ENCODE measurements around the gene BRPF3.

Gene BRPF3

DNA sequence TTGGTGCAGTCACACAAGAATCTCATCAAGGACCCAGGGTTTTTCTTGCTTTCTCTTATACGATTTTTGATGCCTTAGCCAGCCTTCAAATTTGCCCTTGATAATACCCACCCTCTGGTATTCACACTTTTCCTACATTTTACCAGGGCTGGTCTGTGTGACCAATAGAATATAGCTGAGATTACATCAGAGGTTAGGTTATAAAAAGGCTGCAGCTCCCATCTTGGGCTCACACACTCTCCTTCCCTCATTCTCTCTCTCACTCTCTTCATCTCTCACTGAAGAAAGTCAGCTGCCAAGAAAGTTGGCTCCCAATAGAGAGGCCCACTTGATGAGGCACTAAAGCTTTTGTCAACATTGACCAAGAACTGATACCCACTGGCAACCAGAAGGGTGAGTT, 69.2 kb downstream of the BRPF3 start:
- Histone ChIP-seq H3K4me1 (ENCODE audit: low read depth, poor library complexity, severe bottlenecking) (no peaks in the 10 kb centered on the region), H3K9ac (no peak overlapping the region), H2AFZ (ENCODE audit: low read depth) (no peak overlapping the region), H3K4me3 (IDR thresholded peaks at IDR 0.05; ENCODE audit: insufficient read depth, low read depth, low read length) (no peak overlapping the region), H3K79me2 (ENCODE audit: insufficient read depth, low read depth) (no peaks in the 10 kb centered on the region), H4K20me1 (ENCODE audit: insufficient read depth) (no peaks in the 10 kb centered on the region), H3K27ac (no peak overlapping the region), H3K4me2 (no peak overlapping the region), H3K36me3 (ENCODE audit: insufficient read depth) (no peaks in the 10 kb centered on the region), H3K27me3 (ENCODE audit: insufficient read depth, low read depth) (no peaks in the 10 kb centered on the region)
- TF ChIP-seq, protein P1, sequence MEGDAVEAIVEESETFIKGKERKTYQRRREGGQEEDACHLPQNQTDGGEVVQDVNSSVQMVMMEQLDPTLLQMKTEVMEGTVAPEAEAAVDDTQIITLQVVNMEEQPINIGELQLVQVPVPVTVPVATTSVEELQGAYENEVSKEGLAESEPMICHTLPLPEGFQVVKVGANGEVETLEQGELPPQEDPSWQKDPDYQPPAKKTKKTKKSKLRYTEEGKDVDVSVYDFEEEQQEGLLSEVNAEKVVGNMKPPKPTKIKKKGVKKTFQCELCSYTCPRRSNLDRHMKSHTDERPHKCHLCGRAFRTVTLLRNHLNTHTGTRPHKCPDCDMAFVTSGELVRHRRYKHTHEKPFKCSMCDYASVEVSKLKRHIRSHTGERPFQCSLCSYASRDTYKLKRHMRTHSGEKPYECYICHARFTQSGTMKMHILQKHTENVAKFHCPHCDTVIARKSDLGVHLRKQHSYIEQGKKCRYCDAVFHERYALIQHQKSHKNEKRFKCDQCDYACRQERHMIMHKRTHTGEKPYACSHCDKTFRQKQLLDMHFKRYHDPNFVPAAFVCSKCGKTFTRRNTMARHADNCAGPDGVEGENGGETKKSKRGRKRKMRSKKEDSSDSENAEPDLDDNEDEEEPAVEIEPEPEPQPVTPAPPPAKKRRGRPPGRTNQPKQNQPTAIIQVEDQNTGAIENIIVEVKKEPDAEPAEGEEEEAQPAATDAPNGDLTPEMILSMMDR (conservative IDR thresholded peaks at IDR 0.05; ENCODE audit: low read depth, low read length): no peak

DNA sequence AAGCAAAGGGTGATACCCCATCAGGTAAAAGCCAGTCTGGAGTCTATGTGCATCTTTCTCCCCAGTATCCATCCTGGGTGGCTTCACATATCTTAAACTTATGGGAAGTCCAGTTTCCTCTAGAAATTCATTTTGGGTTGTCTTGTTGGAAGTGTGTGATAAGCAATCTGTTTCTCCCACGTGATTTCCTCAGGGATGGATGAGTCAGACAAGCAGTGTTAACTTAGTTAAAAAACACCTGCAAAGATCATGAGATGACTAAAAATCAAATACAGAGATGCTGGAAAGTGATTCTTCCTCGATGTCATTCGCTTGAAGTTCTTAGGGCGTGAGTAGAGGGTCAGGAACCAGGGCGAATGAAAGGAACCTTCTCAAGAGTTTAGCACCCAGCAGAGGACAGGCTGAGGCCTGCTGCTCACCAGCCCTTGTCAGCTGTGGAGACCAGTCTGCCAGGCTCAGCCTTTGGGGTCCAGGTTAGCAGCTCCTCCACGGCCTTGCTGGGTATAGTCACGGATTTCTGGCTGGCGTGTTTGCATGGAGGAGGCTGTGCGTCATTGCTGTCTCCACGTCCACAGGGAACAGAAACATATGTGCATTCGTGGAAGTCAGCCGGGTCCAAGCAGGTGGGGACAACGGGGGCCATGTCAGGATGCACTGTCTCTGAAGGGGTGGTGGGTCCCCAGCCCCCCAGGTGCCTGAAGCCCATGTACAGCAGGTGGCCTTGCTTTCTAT, 70.5 kb downstream of the BRPF3 start:
- Histone ChIP-seq H2AFZ (ENCODE audit: low read depth) (no peak overlapping the region), H3K4me1 (ENCODE audit: low read depth, poor library complexity, severe bottlenecking) (no peaks in the 10 kb centered on the region), H3K9ac (no peak overlapping the region), H3K36me3 (ENCODE audit: insufficient read depth) (no peaks in the 10 kb centered on the region), H4K20me1 (ENCODE audit: insufficient read depth) (no peaks in the 10 kb centered on the region), H3K27me3 (ENCODE audit: insufficient read depth, low read depth) (no peaks in the 10 kb centered on the region), H3K27ac (no peak overlapping the region), H3K79me2 (ENCODE audit: insufficient read depth, low read depth) (no peaks in the 10 kb centered on the region), H3K4me2 (no peak overlapping the region), H3K4me3 (IDR thresholded peaks at IDR 0.05; ENCODE audit: insufficient read depth, low read depth, low read length) (no peak overlapping the region)
- TF ChIP-seq, protein P1 (conservative IDR thresholded peaks at IDR 0.05; ENCODE audit: low read depth, low read length): no peak

DNA sequence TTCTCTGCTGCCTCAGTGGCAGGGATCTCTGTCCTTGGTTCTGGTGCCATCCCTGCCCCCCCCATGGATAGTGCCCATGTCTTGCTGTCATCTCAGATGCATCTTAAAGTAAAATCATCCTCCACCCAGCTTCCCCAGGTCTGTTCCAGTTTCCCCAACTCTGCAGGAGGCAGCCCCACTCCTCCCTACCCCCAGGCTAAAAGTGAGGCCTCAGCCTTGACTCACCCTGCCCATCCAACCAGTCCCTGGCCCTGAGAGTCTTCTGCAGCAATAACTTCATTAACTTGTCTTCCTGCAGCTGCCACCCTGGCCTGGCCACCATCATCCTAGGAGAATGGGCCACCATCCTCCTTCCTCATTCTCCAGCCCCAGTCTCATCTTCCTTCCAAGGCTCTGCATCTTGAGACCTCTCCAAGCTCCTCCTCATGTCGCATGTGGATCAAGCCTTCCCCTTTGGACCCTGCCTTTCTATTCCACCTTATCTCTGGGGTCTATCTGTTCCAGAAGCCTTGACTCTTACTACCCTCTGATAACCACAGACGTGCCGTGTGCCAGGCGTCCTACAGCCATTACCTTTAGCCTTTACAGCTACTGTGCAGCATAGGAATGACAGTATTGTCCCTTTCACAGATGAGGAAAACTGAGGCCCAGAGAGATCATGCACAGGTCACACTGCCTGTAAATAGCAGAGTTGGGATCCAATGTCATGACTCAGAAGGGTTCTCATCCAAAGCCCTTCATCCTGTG, 71.4 kb downstream of the BRPF3 start:
- H3K36me3 ChIP-seq (ENCODE audit: insufficient read depth): no peaks in the 10 kb centered on the region
- H2AFZ ChIP-seq (ENCODE audit: low read depth): no peak overlapping the region
- H3K4me3 ChIP-seq (IDR thresholded peaks at IDR 0.05; ENCODE audit: insufficient read depth, low read depth, low read length): no peak overlapping the region
- H3K4me1 ChIP-seq (ENCODE audit: low read depth, poor library complexity, severe bottlenecking): no peaks in the 10 kb centered on the region
- no peaks in the 10 kb centered on the region for H3K79me2 ChIP-seq (ENCODE audit: insufficient read depth, low read depth)
- TF ChIP-seq, protein P1 (conservative IDR thresholded peaks at IDR 0.05; ENCODE audit: low read depth, low read length): no peak
- H3K27ac ChIP-seq: no peak overlapping the region
- H3K9ac ChIP-seq: no peak overlapping the region
- no peak overlapping the region for H3K4me2 ChIP-seq
- no peaks in the 10 kb centered on the region for H4K20me1 ChIP-seq (ENCODE audit: insufficient read depth)
- no peaks in the 10 kb centered on the region for H3K27me3 ChIP-seq (ENCODE audit: insufficient read depth, low read depth)

DNA sequence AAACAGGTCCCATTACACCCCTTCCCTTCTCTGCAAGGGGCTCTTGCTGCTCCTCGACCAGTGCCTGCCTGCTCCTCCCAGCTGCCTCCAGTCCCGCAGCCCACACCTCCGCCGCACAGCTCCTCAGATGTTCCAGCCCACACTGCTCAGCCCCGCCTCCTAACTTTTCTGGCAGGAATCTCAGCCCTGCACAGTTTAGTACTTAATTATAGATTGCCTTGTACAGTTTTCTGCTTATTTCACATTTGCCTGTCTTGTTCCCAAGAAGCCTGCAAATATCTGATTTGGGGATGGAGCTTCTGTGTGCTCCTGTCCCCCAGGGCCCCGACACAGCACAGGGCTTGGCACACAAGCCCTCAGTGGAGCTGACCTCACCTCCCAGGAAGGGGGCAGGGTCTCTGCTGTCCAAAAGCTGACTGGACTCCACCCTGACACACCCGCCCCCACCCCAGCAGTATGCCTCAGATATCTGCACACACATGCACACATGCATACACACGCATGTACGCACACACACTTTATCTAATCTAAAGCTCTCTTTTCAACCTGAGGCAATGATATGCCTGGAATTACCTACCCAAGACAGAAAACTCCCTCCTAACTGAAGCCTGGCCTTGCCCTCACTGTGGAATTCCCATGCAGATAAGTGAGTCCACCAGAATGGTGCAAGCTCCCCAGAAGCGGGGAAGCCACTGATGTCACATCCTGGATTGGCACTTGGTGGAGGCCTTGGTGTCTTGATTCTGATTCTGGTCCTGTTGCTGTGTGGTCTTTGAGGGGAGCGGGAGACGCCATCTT, 72.1 kb downstream of the BRPF3 start:
- Histone ChIP-seq H3K9ac (no peak overlapping the region), H3K27me3 (ENCODE audit: insufficient read depth, low read depth) (no peaks in the 10 kb centered on the region), H2AFZ (ENCODE audit: low read depth) (no peak overlapping the region), H3K4me1 (ENCODE audit: low read depth, poor library complexity, severe bottlenecking) (no peaks in the 10 kb centered on the region), H3K4me2 (no peak overlapping the region), H3K79me2 (ENCODE audit: insufficient read depth, low read depth) (no peaks in the 10 kb centered on the region), H4K20me1 (ENCODE audit: insufficient read depth) (no peaks in the 10 kb centered on the region), H3K27ac (no peak overlapping the region), H3K36me3 (ENCODE audit: insufficient read depth) (no peaks in the 10 kb centered on the region), H3K4me3 (IDR thresholded peaks at IDR 0.05; ENCODE audit: insufficient read depth, low read depth, low read length) (no peak overlapping the region)
- TF ChIP-seq, protein P1 (conservative IDR thresholded peaks at IDR 0.05; ENCODE audit: low read depth, low read length): no peak
